Measurements from ENCODE around the gene UTP25.

Gene UTP25

DNA sequence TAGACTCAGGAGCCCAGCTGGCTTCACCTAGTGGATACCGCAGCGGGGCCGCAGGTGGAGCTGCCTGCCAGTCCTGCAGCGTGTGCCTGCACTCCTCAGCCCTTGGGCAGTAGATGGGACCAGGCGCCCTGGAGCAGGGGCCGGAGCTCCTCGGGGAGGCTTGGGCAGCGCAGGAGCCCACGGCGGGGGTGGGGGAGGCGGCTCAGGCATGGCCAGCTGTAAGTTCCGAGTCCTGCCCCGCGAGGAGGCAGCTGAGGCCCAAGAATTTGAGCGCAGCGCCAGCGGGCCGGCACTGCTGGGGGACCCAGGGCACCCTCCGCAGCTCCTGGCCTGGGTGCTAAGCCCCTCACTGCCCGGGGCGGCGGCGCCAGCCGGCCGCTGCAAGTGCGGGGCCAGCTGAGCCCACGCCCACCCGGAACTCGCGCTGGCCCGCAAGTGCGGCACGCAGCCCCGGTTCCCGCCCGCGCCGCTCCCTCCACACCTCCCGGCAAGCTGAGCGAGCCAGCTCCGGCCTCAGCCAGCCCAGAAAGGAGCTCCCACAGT, 30.9 kb downstream of the UTP25 start:
- 96 to 99% methylated on average over 28 to 37 of the region's 41 CpGs for WGBS, 2 experiments (ENCODE audit: insufficient coverage in 2 of 2)
- Histone ChIP-seq H3K4me1 (ENCODE audit: control insufficient read depth, insufficient read depth, low read length, poor library complexity, severe bottlenecking) (peaks cover 8% of the 10 kb centered on the region), H3K4me3 (ENCODE audit: extremely low read depth, insufficient read depth, low read length, poor library complexity, severe bottlenecking) (no peak overlapping the region), H3K36me3 (ENCODE audit: control insufficient read depth, insufficient read depth, low read length) (peaks cover 13% of the 10 kb centered on the region), H3K27ac (ENCODE audit: low read depth, low read length, severe bottlenecking) (no peak overlapping the region), H3K9me3 (ENCODE audit: control insufficient read depth, low read length) (no peaks in the 10 kb centered on the region)

DNA sequence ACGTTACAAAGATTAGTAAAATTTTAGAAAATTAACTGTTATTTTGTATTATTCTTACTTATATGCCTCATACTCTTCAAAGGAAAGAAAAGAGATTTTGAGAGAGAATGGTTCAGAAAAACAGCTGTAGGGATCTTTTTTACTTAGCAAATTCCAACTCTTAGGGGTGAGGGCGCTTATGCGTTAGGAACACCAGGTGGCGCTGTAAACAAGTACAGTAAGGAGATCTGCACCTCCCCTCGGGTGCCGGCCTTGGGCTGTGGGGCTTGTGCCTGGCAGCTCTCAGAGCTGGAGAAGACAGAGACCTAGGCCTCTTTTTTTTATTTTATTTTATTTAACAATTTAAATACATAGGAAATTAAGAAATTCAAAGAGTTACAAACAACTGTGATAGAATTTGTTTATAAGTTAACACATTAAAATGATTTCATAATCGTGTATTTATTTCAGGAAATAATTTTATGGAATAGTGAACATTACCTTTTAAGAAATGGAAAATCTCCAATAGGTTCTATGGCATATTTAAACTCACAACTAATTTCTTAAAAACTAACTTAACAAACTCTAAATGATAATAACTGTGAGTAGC, 32.6 kb downstream of the UTP25 start:
- H3K9me3 ChIP-seq (ENCODE audit: control insufficient read depth, low read length), result no peaks in the 10 kb centered on the region
- peaks cover 4% of the 10 kb centered on the region for H3K36me3 ChIP-seq (ENCODE audit: control insufficient read depth, insufficient read depth, low read length)
- no peak overlapping the region for H3K27ac ChIP-seq (ENCODE audit: low read depth, low read length, severe bottlenecking)
- H3K4me3 ChIP-seq (ENCODE audit: extremely low read depth, insufficient read depth, low read length, poor library complexity, severe bottlenecking), result no peak overlapping the region
- WGBS, 2 experiments (ENCODE audit: insufficient coverage in 2 of 2), result 0% methylated on average over 1 of the region's 7 CpGs; no CpG with 5 or more reads in 1 of the 2 experiments
- H3K4me1 ChIP-seq (ENCODE audit: control insufficient read depth, insufficient read depth, low read length, poor library complexity, severe bottlenecking), result peaks cover 8% of the 10 kb centered on the region

DNA sequence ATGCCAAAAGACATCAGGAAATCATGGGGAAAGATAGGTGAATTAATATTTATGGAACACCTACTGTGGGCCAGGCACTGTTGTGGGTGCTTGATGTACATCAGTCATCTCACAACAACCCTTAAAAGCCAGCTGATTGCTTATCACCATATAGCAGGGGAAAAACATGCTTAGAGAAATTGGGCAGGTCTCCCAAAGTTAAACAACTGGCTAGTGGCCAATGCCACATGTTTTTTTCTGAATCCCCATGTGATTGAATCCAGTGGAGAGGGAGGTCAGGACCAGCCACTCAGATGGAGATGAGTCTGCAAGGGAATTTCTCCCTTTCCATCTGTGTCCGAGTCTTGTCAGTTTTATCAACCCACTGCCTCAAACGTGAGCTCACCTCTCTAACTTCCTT, 33.5 kb downstream of the UTP25 start:
- 86 to 93% methylated on average over 2 of the region's 2 CpGs for WGBS, 2 experiments (ENCODE audit: insufficient coverage in 2 of 2)
- Histone ChIP-seq H3K27ac (ENCODE audit: low read depth, low read length, severe bottlenecking) (no peak overlapping the region), H3K9me3 (ENCODE audit: control insufficient read depth, low read length) (no peaks in the 10 kb centered on the region), H3K4me1 (ENCODE audit: control insufficient read depth, insufficient read depth, low read length, poor library complexity, severe bottlenecking) (peaks cover 8% of the 10 kb centered on the region), H3K4me3 (ENCODE audit: extremely low read depth, insufficient read depth, low read length, poor library complexity, severe bottlenecking) (no peak overlapping the region), H3K36me3 (ENCODE audit: control insufficient read depth, insufficient read depth, low read length) (no peaks in the 10 kb centered on the region)

DNA sequence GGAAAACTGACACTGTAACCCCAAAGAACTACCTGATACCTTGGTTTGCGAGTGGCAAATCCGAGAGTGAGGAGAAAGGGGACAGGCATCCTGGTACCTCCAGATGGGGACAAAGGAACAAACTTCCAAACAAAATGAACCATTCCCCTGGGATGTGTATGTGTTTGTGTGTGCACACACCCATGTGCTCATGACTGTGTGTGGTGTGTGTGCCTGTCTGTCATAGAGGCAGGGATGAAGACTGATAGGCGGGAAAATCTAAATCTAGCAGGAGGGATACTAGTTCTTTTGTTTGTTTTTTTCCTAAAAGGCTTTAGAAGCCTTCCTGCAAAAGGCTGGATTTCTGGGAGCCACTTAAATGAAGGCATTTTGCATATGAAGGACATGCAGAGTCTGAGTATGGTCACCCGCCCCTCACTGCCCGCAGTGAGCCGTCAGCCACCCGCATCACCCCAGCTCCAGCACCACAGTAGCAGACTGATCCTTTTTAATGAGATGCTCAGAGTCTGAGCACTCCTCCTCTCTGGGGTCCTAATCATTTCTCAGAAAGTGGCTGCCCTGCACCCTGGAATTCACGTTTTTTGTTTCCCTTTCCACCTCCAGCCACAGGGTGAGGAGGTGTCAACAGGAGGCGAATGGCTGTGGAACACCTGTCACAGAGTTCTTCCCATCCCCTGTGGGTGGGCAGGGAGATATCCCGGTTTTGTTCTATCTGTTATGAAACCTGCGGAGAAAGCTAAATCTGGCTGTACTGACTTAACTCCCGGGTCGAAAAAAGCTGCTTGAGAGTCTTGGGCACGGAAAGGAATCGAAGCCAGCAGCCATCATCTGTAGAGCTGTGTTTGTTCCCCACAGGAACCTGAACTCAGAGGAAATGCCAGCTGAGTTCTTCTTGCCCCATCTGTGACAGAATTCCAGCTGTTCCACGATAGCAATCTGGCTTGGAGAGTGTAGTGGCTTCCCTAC, 34.9 kb downstream of the UTP25 start:
- H3K4me3 ChIP-seq (ENCODE audit: extremely low read depth, insufficient read depth, low read length, poor library complexity, severe bottlenecking), result no peak overlapping the region
- H3K4me1 ChIP-seq (ENCODE audit: control insufficient read depth, insufficient read depth, low read length, poor library complexity, severe bottlenecking), result peaks cover 8% of the 10 kb centered on the region
- no peaks in the 10 kb centered on the region for H3K36me3 ChIP-seq (ENCODE audit: control insufficient read depth, insufficient read depth, low read length)
- WGBS, 2 experiments (ENCODE audit: insufficient coverage in 2 of 2), result 31 to 43% methylated on average over 10 to 11 of the region's 16 CpGs
- H3K9me3 ChIP-seq (ENCODE audit: control insufficient read depth, low read length), result peaks cover 6% of the 10 kb centered on the region
- H3K27ac ChIP-seq (ENCODE audit: low read depth, low read length, severe bottlenecking), result no peak overlapping the region

DNA sequence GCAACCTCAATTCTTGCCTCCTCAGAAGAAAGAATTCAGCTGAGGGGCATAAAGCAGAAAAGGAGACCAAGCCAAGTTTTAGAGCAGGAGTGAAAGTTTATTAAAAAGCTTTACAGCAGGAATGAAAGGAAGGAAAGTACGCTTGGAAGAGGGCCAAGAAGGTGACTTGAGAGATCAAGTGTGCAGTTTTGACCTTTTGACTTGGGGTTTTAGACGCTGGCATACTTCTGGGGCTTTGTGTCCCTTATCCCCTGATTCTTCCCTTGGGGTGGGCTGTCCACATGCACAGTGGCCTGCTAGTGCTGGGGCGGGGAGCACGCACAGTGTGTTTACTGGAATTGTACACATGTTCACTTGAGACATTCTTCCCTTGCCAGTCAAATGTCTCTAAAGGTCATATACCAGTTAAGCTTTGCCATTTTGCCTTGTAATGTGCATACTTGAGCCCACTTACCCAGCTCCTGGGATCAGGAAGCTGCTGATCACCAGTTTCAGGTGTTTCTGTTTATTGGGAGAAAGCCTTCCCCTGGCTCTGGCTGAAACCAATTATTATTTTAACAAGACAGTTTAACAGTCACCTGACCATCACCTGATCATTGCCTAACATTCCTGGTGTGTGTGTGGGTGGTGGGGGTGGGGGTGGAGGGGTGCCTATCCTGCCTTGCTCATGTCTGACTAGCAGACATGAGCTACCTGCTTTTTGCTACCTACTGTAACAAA, 36.2 kb downstream of the UTP25 start:
- 88 to 94% methylated on average over 4 of the region's 4 CpGs for WGBS, 2 experiments (ENCODE audit: insufficient coverage in 2 of 2)
- H3K27ac ChIP-seq (ENCODE audit: low read depth, low read length, severe bottlenecking), result no peak overlapping the region
- H3K4me3 ChIP-seq (ENCODE audit: extremely low read depth, insufficient read depth, low read length, poor library complexity, severe bottlenecking), result no peak overlapping the region
- H3K36me3 ChIP-seq (ENCODE audit: control insufficient read depth, insufficient read depth, low read length), result no peaks in the 10 kb centered on the region
- H3K4me1 ChIP-seq (ENCODE audit: control insufficient read depth, insufficient read depth, low read length, poor library complexity, severe bottlenecking), result peaks cover 8% of the 10 kb centered on the region
- H3K9me3 ChIP-seq (ENCODE audit: control insufficient read depth, low read length), result peaks cover 8% of the 10 kb centered on the region

DNA sequence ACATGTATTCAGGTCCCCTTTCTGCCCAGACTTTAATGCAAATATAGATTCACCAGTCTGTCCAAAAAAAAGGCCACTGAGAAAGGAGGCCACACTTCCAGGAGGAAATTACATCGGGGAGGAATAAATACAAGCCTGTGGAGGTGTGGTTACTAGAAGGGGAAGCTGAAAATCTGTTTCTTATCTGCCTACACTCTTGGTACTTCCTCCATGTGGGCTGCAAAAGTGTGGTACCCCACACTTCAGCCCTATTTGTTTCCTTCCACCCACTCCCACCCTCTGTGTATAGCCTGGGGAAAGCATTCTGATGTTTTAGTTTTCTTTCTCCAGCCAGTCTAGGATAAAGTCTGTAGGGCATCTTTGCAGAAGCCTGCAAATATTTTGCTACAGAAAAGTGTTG, 38.4 kb downstream of the UTP25 start:
- H3K27ac ChIP-seq (ENCODE audit: low read depth, low read length, severe bottlenecking), result no peak overlapping the region
- peaks cover 8% of the 10 kb centered on the region for H3K4me1 ChIP-seq (ENCODE audit: control insufficient read depth, insufficient read depth, low read length, poor library complexity, severe bottlenecking)
- WGBS, 2 experiments (ENCODE audit: insufficient coverage in 2 of 2), result 80% methylated on average over 1 of the region's 1 CpG; no CpG with 5 or more reads in 1 of the 2 experiments
- H3K9me3 ChIP-seq (ENCODE audit: control insufficient read depth, low read length), result peaks cover 8% of the 10 kb centered on the region
- H3K4me3 ChIP-seq (ENCODE audit: extremely low read depth, insufficient read depth, low read length, poor library complexity, severe bottlenecking), result no peak overlapping the region
- no peaks in the 10 kb centered on the region for H3K36me3 ChIP-seq (ENCODE audit: control insufficient read depth, insufficient read depth, low read length)

DNA sequence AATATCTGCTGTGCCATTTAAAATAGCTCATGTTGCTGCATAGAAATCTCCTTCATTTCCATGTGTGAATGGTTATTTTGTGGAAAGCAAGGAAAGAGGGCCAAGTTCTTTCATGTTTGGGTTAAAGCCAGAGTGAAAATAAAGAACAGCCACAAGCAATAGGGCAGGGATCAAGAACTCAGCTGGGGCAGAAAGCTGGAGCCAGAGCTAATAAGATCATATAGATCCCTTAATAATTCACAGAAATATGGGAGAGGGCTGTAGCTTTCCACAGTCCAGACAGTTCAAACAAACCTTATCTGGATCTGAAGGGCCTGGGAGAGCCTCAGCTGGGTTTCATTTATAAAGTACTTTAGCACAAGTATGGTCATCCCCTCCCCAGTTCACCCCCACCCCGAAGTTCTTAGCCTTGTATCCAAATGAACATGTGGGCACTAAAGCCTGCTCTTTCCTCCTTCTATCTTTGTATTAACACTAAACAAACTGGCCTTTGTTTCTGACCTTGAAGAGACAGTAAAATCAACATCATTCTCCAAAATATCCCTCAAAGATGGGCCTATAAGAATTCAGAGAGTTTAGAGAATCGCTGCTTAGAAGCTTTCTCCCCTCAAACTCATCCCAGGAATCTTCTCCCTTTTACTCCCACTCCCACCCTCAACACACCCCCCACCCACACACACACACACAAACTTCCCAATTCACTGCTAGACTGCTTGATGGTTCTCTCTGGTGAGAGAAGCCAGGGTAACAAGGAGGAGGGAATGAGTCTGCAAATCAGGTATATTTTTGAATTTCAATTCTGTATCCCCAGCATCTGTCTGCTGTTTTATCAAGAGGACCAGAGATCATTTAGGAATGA, 41.7 kb downstream of the UTP25 start:
- WGBS, 2 experiments (ENCODE audit: insufficient coverage in 2 of 2), result 60 to 67% methylated on average over 2 of the region's 2 CpGs
- no peaks in the 10 kb centered on the region for H3K4me1 ChIP-seq (ENCODE audit: control insufficient read depth, insufficient read depth, low read length, poor library complexity, severe bottlenecking)
- no peak overlapping the region for H3K4me3 ChIP-seq (ENCODE audit: extremely low read depth, insufficient read depth, low read length, poor library complexity, severe bottlenecking)
- no peaks in the 10 kb centered on the region for H3K36me3 ChIP-seq (ENCODE audit: control insufficient read depth, insufficient read depth, low read length)
- H3K9me3 ChIP-seq (ENCODE audit: control insufficient read depth, low read length), result peaks cover 8% of the 10 kb centered on the region
- H3K27ac ChIP-seq (ENCODE audit: low read depth, low read length, severe bottlenecking), result no peak overlapping the region

DNA sequence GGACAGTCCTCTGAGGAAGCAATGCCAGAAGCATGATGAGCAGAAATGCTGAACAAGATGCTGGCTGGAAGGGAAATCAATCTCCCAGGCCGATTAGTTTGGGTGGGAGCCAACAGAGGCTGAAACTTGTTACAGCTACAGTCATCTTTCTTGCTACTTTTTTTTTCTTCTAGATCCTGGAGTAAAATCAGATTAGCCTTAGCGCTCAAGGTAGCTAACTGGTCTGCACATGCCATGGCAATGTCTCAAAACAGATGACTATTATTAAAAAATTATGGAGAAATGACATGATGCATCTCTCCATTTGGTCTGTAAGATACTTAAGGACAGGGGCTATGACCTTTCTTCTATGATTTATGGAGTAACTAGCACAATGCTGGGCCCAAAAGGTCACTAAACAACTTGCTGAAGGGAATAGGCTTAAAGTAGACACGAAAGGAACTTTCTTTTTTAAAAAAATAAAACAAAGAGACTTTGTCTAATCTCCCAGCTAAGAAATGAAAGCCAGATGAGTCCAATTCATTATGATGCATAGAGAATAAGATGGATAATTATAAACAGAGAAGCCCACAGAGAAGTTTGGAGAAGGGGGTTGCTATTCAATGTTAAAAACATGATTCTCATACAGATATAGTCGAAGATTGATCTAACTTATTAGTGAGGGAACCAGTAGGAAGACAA, 42.5 kb downstream of the UTP25 start:
- H3K4me1 ChIP-seq (ENCODE audit: control insufficient read depth, insufficient read depth, low read length, poor library complexity, severe bottlenecking), result no peaks in the 10 kb centered on the region
- H3K9me3 ChIP-seq (ENCODE audit: control insufficient read depth, low read length), result peaks cover 8% of the 10 kb centered on the region
- H3K27ac ChIP-seq (ENCODE audit: low read depth, low read length, severe bottlenecking), result no peak overlapping the region
- H3K36me3 ChIP-seq (ENCODE audit: control insufficient read depth, insufficient read depth, low read length), result no peaks in the 10 kb centered on the region
- no peak overlapping the region for H3K4me3 ChIP-seq (ENCODE audit: extremely low read depth, insufficient read depth, low read length, poor library complexity, severe bottlenecking)
- 95 to 100% methylated on average over 2 of the region's 4 CpGs for WGBS, 2 experiments (ENCODE audit: insufficient coverage in 2 of 2)

DNA sequence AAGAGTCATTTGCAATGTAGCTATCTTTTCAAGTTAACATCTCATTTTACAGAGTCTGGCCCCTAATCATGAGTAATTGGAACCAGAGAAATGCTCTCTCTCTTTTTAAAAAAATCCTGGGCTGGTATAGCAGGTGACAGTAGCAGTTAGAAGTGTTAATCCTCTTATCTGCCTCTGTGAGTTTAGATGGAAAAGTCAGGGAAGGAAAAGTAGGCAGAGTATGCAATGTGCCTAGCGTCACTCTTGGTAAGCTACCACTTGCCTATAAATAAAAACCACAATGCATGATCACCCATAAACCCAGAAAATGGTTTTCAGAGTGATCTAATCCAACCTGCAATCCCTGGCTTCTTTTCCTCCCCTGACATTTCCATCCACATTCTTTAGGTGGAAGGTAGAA, 43.2 kb downstream of the UTP25 start:
- Histone ChIP-seq H3K9me3 (ENCODE audit: control insufficient read depth, low read length) (peaks cover 8% of the 10 kb centered on the region), H3K4me3 (ENCODE audit: extremely low read depth, insufficient read depth, low read length, poor library complexity, severe bottlenecking) (no peak overlapping the region), H3K4me1 (ENCODE audit: control insufficient read depth, insufficient read depth, low read length, poor library complexity, severe bottlenecking) (no peaks in the 10 kb centered on the region), H3K27ac (ENCODE audit: low read depth, low read length, severe bottlenecking) (no peak overlapping the region), H3K36me3 (ENCODE audit: control insufficient read depth, insufficient read depth, low read length) (no peaks in the 10 kb centered on the region)
- whole genome bisulfite sequencing, 2 experiments (ENCODE audit: insufficient coverage in 2 of 2), result no CpG with 5 or more reads among the region's 1 CpG
